Measurements from ENCODE around the gene TLE6. TPM values are rescaled to one million over a fixed set of nuclear protein-coding genes. Genes with fewer than 3 reads are reported as not detected.
A peak's percentile ranks its signal among the peaks of the same experiment; 100 is the strongest.

Gene TLE6
- total and polyA plus RNA-seq, 10 of the 15 experiments (the other 5 are each of a cell fraction or from before 2014, with no cell fraction given) = 2.7 to 13.8 (median 6.4) TPM

DNA sequence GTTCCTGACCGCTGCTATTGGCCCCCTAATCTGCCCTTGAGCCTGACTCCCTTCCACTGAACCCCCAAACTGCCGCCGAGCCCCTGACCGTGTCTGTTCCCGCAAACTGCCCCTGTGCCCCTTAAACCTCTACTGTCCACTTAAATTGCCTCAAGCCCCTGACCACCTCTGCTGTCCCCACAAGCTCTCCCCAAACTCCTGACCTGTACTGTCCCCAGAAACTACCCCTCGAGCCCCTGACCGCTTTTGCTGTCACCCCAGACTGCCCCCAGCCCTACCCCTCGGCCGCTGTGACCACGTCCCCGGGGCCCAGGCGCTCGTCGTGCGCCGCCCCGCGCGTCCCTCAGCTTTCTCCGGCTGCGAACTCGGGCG is 33.0 kb upstream of the TLE6 start (continued):
- no peak for TF ChIP-seq FOXK2 (IDR thresholded peaks at IDR 0.05)
- TF ChIP-seq GATAD2B (conservative IDR thresholded peaks at IDR 0.05; ENCODE audit: low read depth) = no peak
- TF ChIP-seq SUPT20H (IDR thresholded peaks at IDR 0.05; ENCODE audit: borderline replicate concordance, control insufficient read depth, low read depth, low read length) = no peak
- no peak for TF ChIP-seq BACH1 (IDR thresholded peaks at IDR 0.05; ENCODE audit: borderline replicate concordance)
- no peak for TF ChIP-seq BMI1 (IDR thresholded peaks at IDR 0.05; ENCODE audit: borderline replicate concordance)

- SMC1A ChIA-PET (ENCODE audit: uncharacterized antibody, unreplicated experiment) = no interaction called here
- no TSS peak for BruUV-seq (replicated peaks)
- peak within 1 kb of the TSS; percentile 70 for H3K27ac ChIP-seq (ENCODE audit: control insufficient read depth, insufficient read depth)
- ATAC-seq = peak; percentile 100
- CTCF ChIA-PET = interaction anchor here (1.2 kb wide), 1 partner anchor 58 kb away, joined by 3 read pairs; no protein-coding TSS in a partner anchor
- in situ Hi-C loops (cut with MboI) = no loop called here
- DNase-seq (ENCODE audit: low read depth, low spot score) = peak; percentile 98
- peak within 1 kb of the TSS; percentile 60 for H3K9ac ChIP-seq (ENCODE audit: control insufficient read depth, insufficient read depth, low read length)
- H3K4me3 ChIP-seq = peak within 1 kb of the TSS; percentile 82
- peak; percentile 100 for FAIRE-seq
- WGBS (ENCODE audit: insufficient coverage, insufficient replicate concordance, low lambda C conversion rate, missing lambda C conversion rate) = under 1% methylated on average over 74 of the region's 74 CpGs
- no peaks in the 10 kb centered on the region for H4K20me1 ChIP-seq (ENCODE audit: control insufficient read depth, insufficient read depth)
- peaks cover 13% of the 10 kb centered on the region for H3K79me2 ChIP-seq (ENCODE audit: control insufficient read depth, insufficient read depth, low read length)
- intact Hi-C loops (cut with micrococcal nuclease; ENCODE audit: unreplicated experiment) = loop anchor here (10.0 kb wide), 1 partner anchor 60 kb away; no protein-coding TSS in a partner anchor
- POLR2A ChIA-PET = no interaction called here
- peak within 1 kb of the TSS; percentile 93 for H3K4me2 ChIP-seq (ENCODE audit: control insufficient read depth, insufficient read depth)
- peak within 1 kb of the TSS; percentile 96 for H2AFZ ChIP-seq (ENCODE audit: control insufficient read depth, low read depth, low read length)
- H3K9me3 ChIP-seq (replicated peaks; ENCODE audit: control insufficient read depth, insufficient read depth, low read length) = no peaks in the 10 kb centered on the region
- RAD21 ChIA-PET (ENCODE audit: unreplicated experiment) = no interaction called here
- H3K27me3 ChIP-seq (replicated peaks in 1 of 2; ENCODE audit: control insufficient read depth in 2 of 2, insufficient read depth in 2 of 2, low read length in 1 of 2) = no peaks in the 10 kb centered on the region
- H3K36me3 ChIP-seq (ENCODE audit: control insufficient read depth in 2 of 2, insufficient read depth in 2 of 2, low read length in 1 of 2) = no peaks in the 10 kb centered on the region
- peaks cover 5% of the 10 kb centered on the region for H3K4me1 ChIP-seq (ENCODE audit: control insufficient read depth, insufficient read depth, low read length)
- peak; percentile 99 for TF ChIP-seq NFYA (IDR thresholded peaks at IDR 0.05; ENCODE audit: borderline replicate concordance, low read depth, low read length)
- TF ChIP-seq MYC (IDR thresholded peaks at IDR 0.05; ENCODE audit: insufficient read depth, insufficient read length, insufficient replicate concordance, low read length, severe bottlenecking) = no peak
- no peak for TF ChIP-seq ZBTB33 (IDR thresholded peaks at IDR 0.05)
- TF ChIP-seq ZNF217 (IDR thresholded peaks at IDR 0.05) = peak; percentile 48; the same call in 1 of the 2 replicates
- peak in 1 of 2 experiments; percentile 40; a peak in 2 of 4 replicates for TF ChIP-seq BHLHE40 (IDR thresholded peaks at IDR 0.05; ENCODE audit: borderline replicate concordance in 1 of 2, low read depth in 2 of 2, low read length in 1 of 2)
- peak; percentile 43; the same call in 1 of the 2 replicates for TF ChIP-seq POLR2AphosphoS5 (IDR thresholded peaks at IDR 0.05; ENCODE audit: low read length)
- TF ChIP-seq JUND (IDR thresholded peaks at IDR 0.05; ENCODE audit: low read depth, low read length) = 0 out of 2 replicates have a peak, but pooled peaks have one; percentile 42
- peak; percentile 93 for TF ChIP-seq GATAD2B (conservative IDR thresholded peaks at IDR 0.05; ENCODE audit: low read depth)
- TF ChIP-seq BACH1 (IDR thresholded peaks at IDR 0.05; ENCODE audit: borderline replicate concordance) = peak; percentile 99
- peak; percentile 92 for TF ChIP-seq CREM (IDR thresholded peaks at IDR 0.05; ENCODE audit: low read depth)
- peak; percentile 98 for TF ChIP-seq CHD4 (IDR thresholded peaks at IDR 0.05)
- no peak for TF ChIP-seq PAX8 (IDR thresholded peaks at IDR 0.05)
- peak; percentile 27 for TF ChIP-seq RELA (IDR thresholded peaks at IDR 0.05; ENCODE audit: borderline replicate concordance, partially characterized antibody)
- no peak for TF ChIP-seq TBL1XR1 (IDR thresholded peaks at IDR 0.05; ENCODE audit: low read depth, low read length)
- TF ChIP-seq, protein P1, sequence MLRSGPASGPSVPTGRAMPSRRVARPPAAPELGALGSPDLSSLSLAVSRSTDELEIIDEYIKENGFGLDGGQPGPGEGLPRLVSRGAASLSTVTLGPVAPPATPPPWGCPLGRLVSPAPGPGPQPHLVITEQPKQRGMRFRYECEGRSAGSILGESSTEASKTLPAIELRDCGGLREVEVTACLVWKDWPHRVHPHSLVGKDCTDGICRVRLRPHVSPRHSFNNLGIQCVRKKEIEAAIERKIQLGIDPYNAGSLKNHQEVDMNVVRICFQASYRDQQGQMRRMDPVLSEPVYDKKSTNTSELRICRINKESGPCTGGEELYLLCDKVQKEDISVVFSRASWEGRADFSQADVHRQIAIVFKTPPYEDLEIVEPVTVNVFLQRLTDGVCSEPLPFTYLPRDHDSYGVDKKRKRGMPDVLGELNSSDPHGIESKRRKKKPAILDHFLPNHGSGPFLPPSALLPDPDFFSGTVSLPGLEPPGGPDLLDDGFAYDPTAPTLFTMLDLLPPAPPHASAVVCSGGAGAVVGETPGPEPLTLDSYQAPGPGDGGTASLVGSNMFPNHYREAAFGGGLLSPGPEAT (IDR thresholded peaks at IDR 0.05; ENCODE audit: low read depth) = no peak
- no peak for TF ChIP-seq CBX3 (IDR thresholded peaks at IDR 0.05; ENCODE audit: borderline replicate concordance, low read depth)
- peak; percentile 8 to 24; a peak in 2 of 4 replicates for TF ChIP-seq IKZF2 (IDR thresholded peaks at IDR 0.05)
Measured at GRCh38 chr19:2944775-2945574, 32.4 kb upstream of the TLE6 start, which contains the start of gene ZNF77. TSS of gene ZNF77 (minus strand) at chr19:2944971. CDS start at chr19:2944840, 131 bp downstream.

All from GM12878 (cell line).